ENCODE results near the gene MYB. TPM values are rescaled to one million over a fixed set of nuclear protein-coding genes. Genes with fewer than 3 reads are reported as not detected.
A peak's percentile ranks its signal among the peaks of the same experiment; 100 is the strongest.

The MYB gene
- total RNA-seq, 2 experiments from 2014 or later, result 20.1 to 42.9 TPM

GRCh38 chr6:135159531-135159930 is 21.6 kb upstream of the MYB start:
- intact Hi-C loops (cut with micrococcal nuclease; ENCODE audit: unreplicated experiment), result no loop called here
- H3K9me2 ChIP-seq (ENCODE audit: insufficient read depth, low read length), result no peaks in the 10 kb centered on the region
- BruUV-seq (replicated peaks), result no TSS peak
- no peak overlapping the region for H3K4me3 ChIP-seq (ENCODE audit: low read depth, low read length, poor library complexity, severe bottlenecking)
- H2AFZ ChIP-seq (ENCODE audit: low read length), result no peak overlapping the region
- DNase-seq (ENCODE audit: low spot score), result peak; percentile 25
- H3K4me2 ChIP-seq (ENCODE audit: low read length), result no peak overlapping the region
- no peaks in the 10 kb centered on the region for H3K36me3 ChIP-seq (ENCODE audit: insufficient read depth, low read length)
- H3K27ac ChIP-seq (ENCODE audit: low read depth, low read length, poor library complexity, severe bottlenecking), result no peak overlapping the region
- POLR2A ChIA-PET, result interaction anchor here (0.6 to 2.0 kb wide), 7 partner anchors 13 to 69 kb away, joined by 3 to 6 read pairs (median 4); no protein-coding TSS in a partner anchor
- no peaks in the 10 kb centered on the region for H3K9me3 ChIP-seq (ENCODE audit: low read length)
- TF ChIP-seq, protein P1, sequence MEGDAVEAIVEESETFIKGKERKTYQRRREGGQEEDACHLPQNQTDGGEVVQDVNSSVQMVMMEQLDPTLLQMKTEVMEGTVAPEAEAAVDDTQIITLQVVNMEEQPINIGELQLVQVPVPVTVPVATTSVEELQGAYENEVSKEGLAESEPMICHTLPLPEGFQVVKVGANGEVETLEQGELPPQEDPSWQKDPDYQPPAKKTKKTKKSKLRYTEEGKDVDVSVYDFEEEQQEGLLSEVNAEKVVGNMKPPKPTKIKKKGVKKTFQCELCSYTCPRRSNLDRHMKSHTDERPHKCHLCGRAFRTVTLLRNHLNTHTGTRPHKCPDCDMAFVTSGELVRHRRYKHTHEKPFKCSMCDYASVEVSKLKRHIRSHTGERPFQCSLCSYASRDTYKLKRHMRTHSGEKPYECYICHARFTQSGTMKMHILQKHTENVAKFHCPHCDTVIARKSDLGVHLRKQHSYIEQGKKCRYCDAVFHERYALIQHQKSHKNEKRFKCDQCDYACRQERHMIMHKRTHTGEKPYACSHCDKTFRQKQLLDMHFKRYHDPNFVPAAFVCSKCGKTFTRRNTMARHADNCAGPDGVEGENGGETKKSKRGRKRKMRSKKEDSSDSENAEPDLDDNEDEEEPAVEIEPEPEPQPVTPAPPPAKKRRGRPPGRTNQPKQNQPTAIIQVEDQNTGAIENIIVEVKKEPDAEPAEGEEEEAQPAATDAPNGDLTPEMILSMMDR (conservative IDR thresholded peaks at IDR 0.05; ENCODE audit: low read length), result no peak
- TF ChIP-seq EZH2phosphoT487 (IDR thresholded peaks at IDR 0.05; ENCODE audit: borderline replicate concordance, low read depth, low read length), result no peak
- no peaks in the 10 kb centered on the region for H3K79me2 ChIP-seq (ENCODE audit: insufficient read depth, low read depth, low read length)
- H4K20me1 ChIP-seq (ENCODE audit: insufficient read depth, low read length), result no peaks in the 10 kb centered on the region
- H3K4me1 ChIP-seq (ENCODE audit: insufficient read depth, low read length, poor library complexity, severe bottlenecking), result peaks cover 15% of the 10 kb centered on the region
- CTCF ChIA-PET (ENCODE audit: unreplicated experiment), result interaction anchor here (0.7 kb wide), 1 partner anchor 10 kb away, joined by 3 read pairs; no protein-coding TSS in a partner anchor

DNA sequence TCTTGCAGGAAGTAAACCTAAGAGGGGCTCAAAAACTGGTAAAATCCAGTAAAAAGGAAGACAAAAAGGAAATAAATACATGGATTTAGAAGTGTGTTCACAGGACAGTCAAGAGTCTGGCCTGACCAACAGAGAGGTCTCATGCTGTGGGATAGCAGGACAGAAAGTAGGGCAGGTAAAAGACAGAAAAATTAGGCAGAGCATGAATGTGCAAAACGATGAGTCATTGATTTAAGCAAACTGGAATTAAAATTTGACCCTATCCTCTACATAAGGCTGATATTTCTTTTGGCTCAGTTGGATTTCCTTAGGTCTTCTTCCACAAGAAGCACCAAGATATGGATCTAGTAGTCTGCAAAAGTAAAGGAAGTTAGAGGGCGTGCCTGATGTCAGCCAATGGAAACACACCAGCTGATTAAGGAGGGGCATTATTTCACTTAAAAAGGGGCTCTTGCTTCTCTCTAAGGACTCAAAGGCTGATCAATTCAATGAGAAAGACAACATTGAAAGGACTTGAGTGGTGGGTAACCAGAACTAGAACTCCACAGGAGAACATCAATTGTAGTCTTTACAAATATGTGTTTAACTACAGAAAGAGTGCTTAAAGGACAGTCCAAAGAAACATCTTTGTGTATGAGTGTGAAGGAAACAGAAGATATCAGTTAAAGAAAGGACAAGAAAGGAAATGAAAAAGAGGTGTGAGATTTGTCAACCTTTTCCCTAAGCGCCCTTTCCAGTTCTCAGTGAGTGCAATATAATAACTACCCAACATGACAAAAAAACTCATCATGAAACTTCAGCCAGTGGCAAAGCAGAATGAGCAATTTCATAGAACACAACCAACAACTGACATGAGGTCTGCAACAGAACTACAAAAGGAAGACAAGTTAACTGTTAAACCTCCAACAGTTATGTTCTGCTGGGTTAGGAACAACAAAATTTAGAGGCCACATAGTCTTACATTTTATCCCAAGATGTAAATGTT is 19.4 kb upstream of the MYB start:
- Histone ChIP-seq H3K4me1 (ENCODE audit: insufficient read depth, low read length, poor library complexity, severe bottlenecking) (peaks cover 15% of the 10 kb centered on the region), H3K36me3 (ENCODE audit: insufficient read depth, low read length) (no peaks in the 10 kb centered on the region), H3K4me2 (ENCODE audit: low read length) (no peak overlapping the region), H3K27ac (ENCODE audit: low read depth, low read length, poor library complexity, severe bottlenecking) (no peak overlapping the region), H3K4me3 (ENCODE audit: low read depth, low read length, poor library complexity, severe bottlenecking) (no peak overlapping the region), H3K9me3 (ENCODE audit: low read length) (no peaks in the 10 kb centered on the region), H4K20me1 (ENCODE audit: insufficient read depth, low read length) (no peaks in the 10 kb centered on the region), H3K79me2 (ENCODE audit: insufficient read depth, low read depth, low read length) (no peaks in the 10 kb centered on the region), H3K9me2 (ENCODE audit: insufficient read depth, low read length) (no peaks in the 10 kb centered on the region), H2AFZ (ENCODE audit: low read length) (peak overlapping the region; percentile 2; the same call in 1 of the 2 replicates)
- intact Hi-C loops (cut with micrococcal nuclease; ENCODE audit: unreplicated experiment), result no loop called here
- DNase-seq (ENCODE audit: low spot score), result no peak
- no peak for TF ChIP-seq EZH2phosphoT487 (IDR thresholded peaks at IDR 0.05; ENCODE audit: borderline replicate concordance, low read depth, low read length)
- TF ChIP-seq, protein P1 (conservative IDR thresholded peaks at IDR 0.05; ENCODE audit: low read length), result no peak
- ChIA-PET CTCF (ENCODE audit: unreplicated experiment) (interaction anchor here (1.2 kb wide), 1 partner anchor 19 kb away, joined by 3 read pairs; the partner anchor contains the start of gene MYB), POLR2A (interaction anchor here (0.7 to 2.5 kb wide), 6 partner anchors 16 to 307 kb away, joined by 3 to 16 read pairs (median 4); no protein-coding TSS in a partner anchor)
- no TSS peak for BruUV-seq (replicated peaks)

Measured in OCI-LY7 (cell line).